Right lobe of liver (tissue), 6 donors: Measurements from ENCODE around the gene PDE1C. TPM values are rescaled to one million over a fixed set of nuclear protein-coding genes. Genes with fewer than 3 reads are reported as not detected.

Experiments used
- ATAC-seq, 4 donors: fragments of 200-7000 bp; cut with Tn5 transposase; one replicate each; pipeline ENCODE4 v1.9.1; 2020; ENCODE audit warnings: mild to moderate bottlenecking in 4 of 4, moderate library complexity in 4 of 4
- DNase-seq, 3 donors: peaks; one replicate each; pipeline ENCODE4 v3.0.0-alpha.2; 2020
- H3K27ac ChIP-seq, 3 donors: fragments of 200-600 bp; one replicate each; pipeline ENCODE4 v1.8.0; 2022
- H3K27me3 ChIP-seq, 2 donors: fragments of 200-600 bp; one replicate each; pipeline ENCODE4 v1.8.0; 2022
- H3K36me3 ChIP-seq, 4 donors: fragments of 200-600 bp; sonication (generic) in 1 of 4; one replicate each; pipeline versions ENCODE4 v1.5.1 to v1.8.0; 2017 to 2022; ENCODE audit warnings: control low read depth in 1 of 4
- H3K4me1 ChIP-seq, 4 donors: fragments of 200-600 bp; sonication (generic) in 1 of 4; one replicate each; pipeline versions ENCODE4 v1.5.1 to v1.8.0; 2017 to 2022; ENCODE audit warnings: control low read depth in 1 of 4
- H3K4me3 ChIP-seq, 3 donors: fragments of 200-600 bp; one replicate each; pipeline ENCODE4 v1.8.0; 2022
- H3K9me3 ChIP-seq, 4 donors: fragments of 200-600 bp; sonication (generic) in 1 of 4; one replicate each; pipeline versions ENCODE4 v1.5.1 to v1.8.0; 2017 to 2022; ENCODE audit warnings: control low read depth in 1 of 4
- POLR2A ChIP-seq: fragments of 450-650 bp; IDR thresholded peaks from one replicate; pipeline ENCODE4 v1.6.1; 2017; ENCODE audit warnings: antibody characterized with exemption, mild to moderate bottlenecking
- WGBS: methylation state at CpG from one replicate; pipeline ENCODE4 v1.1.6; 2018; ENCODE audit warnings: low coverage, low lambda C conversion rate; ENCODE audit not compliant: insufficient coverage; ENCODE audit errors: missing lambda C conversion rate; 5-methylcytosine and 5-hydroxymethylcytosine counted together
- intact Hi-C, 2 donors: fragments of 100-400 bp; cut with DNase I; formaldehyde crosslinking; loops; one replicate each; pipeline versions ENCODE4 v1.11.2 to v1.14.1; 2022
- total RNA-seq, 6 experiments: library from RNA; depleted of rRNA in 2 of 6; stranded (reverse); fragments of >200 nt in 2 of 6; fragmentation: NEBNext Ultra II Directional in 3 of 6; extraction: Animal tissue kit (Norgen Biotek cat#: 25700) in 3 of 6; gene quantifications; one replicate each; pipeline versions ENCODE4 v1.1.0 to v1.2.4, GENCODE V29; 2016 to 2023
- TF ChIP-seq, protein P1 (sequence below), 4 donors: fragments of 200-600 bp in 3 of 4; fragments of 450-650 bp in 1 of 4; IDR thresholded peaks; one replicate each; pipeline versions ENCODE4 v1.5.1 to v1.8.0; 2016 to 2022; ENCODE audit warnings: antibody characterized with exemption in 4 of 4, mild to moderate bottlenecking in 2 of 4
- donor health status: DM: no; HTN: yes; CAD: no.
- donor health status: DM: no; HTN: no; CAD: no.
- donor health status: DM: no; HTN: no; CAD: no.
- donor health status: DM: no; HTN: yes; CAD: no.
- donor health status: DM: no; HTN: yes; CAD: no.

The PDE1C gene
- total RNA-seq, 6 experiments from 2014 or later: 0.02 TPM; not detected in 5

DNA sequence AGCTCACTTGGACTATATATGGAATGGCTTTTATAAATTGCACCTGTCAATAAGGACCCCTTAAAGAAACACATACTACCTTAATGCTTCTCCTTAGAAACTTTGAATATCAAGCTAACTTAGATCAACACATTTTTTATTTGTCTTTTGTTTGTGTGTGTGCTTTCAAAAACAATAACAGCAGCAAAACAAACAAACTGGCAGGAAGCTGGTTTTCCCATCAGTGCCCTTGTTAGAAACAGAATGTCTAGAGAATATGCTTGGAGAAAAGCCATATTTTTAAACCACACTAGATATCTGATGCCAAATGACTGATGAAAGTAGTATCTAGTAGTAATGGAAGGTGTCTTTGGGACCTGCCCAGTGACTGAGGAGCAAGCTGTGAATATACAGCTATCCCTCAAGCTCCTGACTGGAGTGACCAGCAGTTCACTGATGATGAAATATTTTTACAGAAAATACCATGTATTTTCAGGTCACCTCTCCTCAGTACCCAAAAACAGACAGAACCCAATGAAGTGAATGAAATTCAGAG lies 1.0 kb downstream of the PDE1C start:
- no peaks in the 10 kb centered on the region for H3K27me3 ChIP-seq
- TF ChIP-seq POLR2A: no peak
- TF ChIP-seq, protein P1, sequence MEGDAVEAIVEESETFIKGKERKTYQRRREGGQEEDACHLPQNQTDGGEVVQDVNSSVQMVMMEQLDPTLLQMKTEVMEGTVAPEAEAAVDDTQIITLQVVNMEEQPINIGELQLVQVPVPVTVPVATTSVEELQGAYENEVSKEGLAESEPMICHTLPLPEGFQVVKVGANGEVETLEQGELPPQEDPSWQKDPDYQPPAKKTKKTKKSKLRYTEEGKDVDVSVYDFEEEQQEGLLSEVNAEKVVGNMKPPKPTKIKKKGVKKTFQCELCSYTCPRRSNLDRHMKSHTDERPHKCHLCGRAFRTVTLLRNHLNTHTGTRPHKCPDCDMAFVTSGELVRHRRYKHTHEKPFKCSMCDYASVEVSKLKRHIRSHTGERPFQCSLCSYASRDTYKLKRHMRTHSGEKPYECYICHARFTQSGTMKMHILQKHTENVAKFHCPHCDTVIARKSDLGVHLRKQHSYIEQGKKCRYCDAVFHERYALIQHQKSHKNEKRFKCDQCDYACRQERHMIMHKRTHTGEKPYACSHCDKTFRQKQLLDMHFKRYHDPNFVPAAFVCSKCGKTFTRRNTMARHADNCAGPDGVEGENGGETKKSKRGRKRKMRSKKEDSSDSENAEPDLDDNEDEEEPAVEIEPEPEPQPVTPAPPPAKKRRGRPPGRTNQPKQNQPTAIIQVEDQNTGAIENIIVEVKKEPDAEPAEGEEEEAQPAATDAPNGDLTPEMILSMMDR (IDR thresholded peaks at IDR 0.05): no peak
- intact Hi-C loops: no loop called here

GRCh38 chr7:32068411-32069101 lies 1.7 kb downstream of the PDE1C start:
- no peak overlapping the region for H3K27ac ChIP-seq
- WGBS: 61% methylated on average over 7 of the region's 11 CpGs

More for the DNA sequence above, 1.0 kb downstream of the PDE1C start:
- ATAC-seq: no peak
- no peak overlapping the region for H3K4me3 ChIP-seq
- no peaks in the 10 kb centered on the region for H3K9me3 ChIP-seq
- no peaks in the 10 kb centered on the region for H3K4me1 ChIP-seq
- no peaks in the 10 kb centered on the region for H3K36me3 ChIP-seq
- H3K27ac ChIP-seq: no peak overlapping the region
- no peak for DNase-seq

DNA sequence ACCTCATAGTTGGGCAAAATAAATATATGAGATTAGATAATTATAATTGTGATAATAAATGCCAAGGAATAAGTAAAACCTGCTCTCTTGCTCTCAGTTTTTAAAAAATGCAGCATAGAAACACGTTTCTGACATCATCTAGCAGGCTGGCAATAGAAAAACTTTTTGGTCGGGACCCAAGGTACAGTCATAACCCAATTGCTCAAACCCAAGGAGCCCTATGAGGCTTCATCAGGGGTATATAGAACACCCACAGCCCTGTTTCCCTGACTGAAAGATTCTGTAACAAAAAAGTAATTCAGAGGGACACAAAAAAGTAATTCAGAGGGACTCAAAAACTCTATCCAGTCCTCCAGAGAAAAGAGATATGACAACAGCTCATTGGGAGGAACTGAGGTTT lies 3.8 kb downstream of the PDE1C start:
- no peaks in the 10 kb centered on the region for H3K4me1 ChIP-seq
- intact Hi-C loops: no loop called here
- TF ChIP-seq, protein P1 (IDR thresholded peaks at IDR 0.05): no peak
- TF ChIP-seq POLR2A: no peak
- DNase-seq: no peak
- H3K27ac ChIP-seq: no peak overlapping the region
- no peak overlapping the region for H3K4me3 ChIP-seq
- H3K9me3 ChIP-seq: no peaks in the 10 kb centered on the region
- no peaks in the 10 kb centered on the region for H3K27me3 ChIP-seq
- no peaks in the 10 kb centered on the region for H3K36me3 ChIP-seq
- no peak for ATAC-seq
- 31% methylated on average over 2 of the region's 2 CpGs for WGBS

More at GRCh38 chr7:32068411-32069101, 1.7 kb downstream of the PDE1C start:
- intact Hi-C loops: no loop called here
- ATAC-seq (no peak), DNase-seq (no peak)
- no peaks in the 10 kb centered on the region for H3K4me1 ChIP-seq
- no peaks in the 10 kb centered on the region for H3K36me3 ChIP-seq
- TF ChIP-seq, protein P1 (IDR thresholded peaks at IDR 0.05): no peak
- no peak for TF ChIP-seq POLR2A
- H3K9me3 ChIP-seq: no peaks in the 10 kb centered on the region
- H3K27me3 ChIP-seq: no peaks in the 10 kb centered on the region
- H3K4me3 ChIP-seq: no peak overlapping the region

DNA sequence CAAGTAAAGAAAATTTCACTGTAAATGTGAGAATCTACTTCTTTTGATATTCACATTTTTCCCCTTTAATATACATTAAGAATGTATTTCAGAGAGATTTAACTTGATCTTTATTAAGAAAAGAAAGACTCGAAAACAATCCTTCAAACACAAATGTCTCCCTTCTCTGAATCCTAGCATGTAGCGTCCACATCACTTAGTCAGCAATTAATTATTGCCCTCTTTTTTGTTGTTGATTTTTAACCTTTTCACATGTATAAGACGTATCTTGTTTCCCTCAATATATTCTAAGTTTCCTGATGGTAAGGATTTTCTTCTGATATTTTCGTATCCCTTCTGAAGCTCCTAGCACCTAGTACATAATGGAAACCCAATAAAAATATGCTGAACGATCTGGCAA lies 6.6 kb downstream of the PDE1C start:
- Histone ChIP-seq H3K27ac (no peak overlapping the region), H3K36me3 (no peaks in the 10 kb centered on the region), H3K27me3 (no peaks in the 10 kb centered on the region), H3K9me3 (no peaks in the 10 kb centered on the region), H3K4me1 (no peaks in the 10 kb centered on the region), H3K4me3 (no peak overlapping the region)
- 51% methylated on average over 5 of the region's 5 CpGs for WGBS
- DNase-seq: no peak
- intact Hi-C loops: no loop called here
- TF ChIP-seq, protein P1 (IDR thresholded peaks at IDR 0.05): no peak
- no peak for TF ChIP-seq POLR2A
- no peak for ATAC-seq
